Gastrocnemius medialis (tissue), 4 donors: ENCODE results near the gene NRG3.

Experiments
- POLR2A ChIP-seq, 2 donors: fragments of 450-650 bp; IDR thresholded peaks; one replicate each; pipeline ENCODE4 v1.6.1; 2017; ENCODE audit warnings: antibody characterized with exemption in 2 of 2, mild to moderate bottlenecking in 2 of 2, moderate library complexity in 2 of 2
- TF ChIP-seq, protein P1 (sequence below), 5 experiments: fragments of 450-650 bp in 3 of 5; fragments of 200-600 bp in 2 of 5; sonication (generic) in 2 of 5; IDR thresholded peaks in 4 of 5; conservative IDR thresholded peaks in 1 of 5; 1 replicate in 4 of 5; 2 replicates in 1 of 5; pipeline ENCODE4 v1.5.1; 2016 to 2019; ENCODE audit warnings: antibody characterized with exemption in 5 of 5, mild to moderate bottlenecking in 3 of 5, moderate library complexity in 3 of 5

DNA sequence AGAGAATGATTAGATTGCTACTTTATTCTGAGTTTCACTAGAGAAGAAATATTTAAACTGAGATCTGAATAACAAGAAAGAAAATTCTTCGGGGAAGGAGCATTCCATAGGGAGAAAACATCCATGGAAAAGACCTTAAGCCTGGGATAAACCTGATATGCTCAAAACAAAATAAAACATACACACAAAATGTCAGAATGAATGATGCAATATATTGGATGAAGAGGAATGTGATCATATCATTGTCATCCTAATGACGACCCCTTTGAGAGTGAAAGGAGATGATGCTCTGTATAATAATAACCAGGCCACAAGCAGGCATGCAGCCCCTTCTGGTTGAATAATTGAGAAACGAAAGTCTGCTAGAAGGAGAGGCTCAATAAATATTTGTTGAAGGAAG is 882.4 kb downstream of the NRG3 start:
- no peak for TF ChIP-seq POLR2A (IDR thresholded peaks at IDR 0.05)
- TF ChIP-seq, protein P1, sequence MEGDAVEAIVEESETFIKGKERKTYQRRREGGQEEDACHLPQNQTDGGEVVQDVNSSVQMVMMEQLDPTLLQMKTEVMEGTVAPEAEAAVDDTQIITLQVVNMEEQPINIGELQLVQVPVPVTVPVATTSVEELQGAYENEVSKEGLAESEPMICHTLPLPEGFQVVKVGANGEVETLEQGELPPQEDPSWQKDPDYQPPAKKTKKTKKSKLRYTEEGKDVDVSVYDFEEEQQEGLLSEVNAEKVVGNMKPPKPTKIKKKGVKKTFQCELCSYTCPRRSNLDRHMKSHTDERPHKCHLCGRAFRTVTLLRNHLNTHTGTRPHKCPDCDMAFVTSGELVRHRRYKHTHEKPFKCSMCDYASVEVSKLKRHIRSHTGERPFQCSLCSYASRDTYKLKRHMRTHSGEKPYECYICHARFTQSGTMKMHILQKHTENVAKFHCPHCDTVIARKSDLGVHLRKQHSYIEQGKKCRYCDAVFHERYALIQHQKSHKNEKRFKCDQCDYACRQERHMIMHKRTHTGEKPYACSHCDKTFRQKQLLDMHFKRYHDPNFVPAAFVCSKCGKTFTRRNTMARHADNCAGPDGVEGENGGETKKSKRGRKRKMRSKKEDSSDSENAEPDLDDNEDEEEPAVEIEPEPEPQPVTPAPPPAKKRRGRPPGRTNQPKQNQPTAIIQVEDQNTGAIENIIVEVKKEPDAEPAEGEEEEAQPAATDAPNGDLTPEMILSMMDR (IDR thresholded peaks at IDR 0.05 in 4 of 5, conservative IDR thresholded peaks at IDR 0.05 in 1 of 5) = no peak
